WTC11 (cell line): ENCODE measurements around the gene PCSK5. TPM values are rescaled to one million over a fixed set of nuclear protein-coding genes. Genes with fewer than 3 reads are reported as not detected.

ENCODE experiments used
- ATAC-seq: fragments of 200-7000 bp; cut with Tn5 transposase; 2 replicates; pipeline ENCODE4 v1.10.0; 2021; ENCODE audit warnings: mild to moderate bottlenecking, moderate library complexity
- CTCF ChIA-PET: fragments of 300-600 bp; sonication (Branson Sonifier 250); formaldehyde crosslinking; loops from one replicate; lab custom pipeline; 2021; ENCODE audit warnings: antibody characterized with exemption; lab: Charles Lee
- POLR2A ChIA-PET: fragments of 350-600 bp; sonication (Branson Sonifier 250); formaldehyde crosslinking; loops from one replicate; lab custom pipeline; 2021; ENCODE audit warnings: antibody characterized with exemption; lab: Charles Lee
- DNase-seq: peaks from one replicate; pipeline ENCODE4 v3.0.0; 2021; ENCODE audit warnings: low spot score
- H3K27ac Mint-ChIP-seq: 2 replicates; pipeline ENCODE4 v1.8.0; 2021; ENCODE audit warnings: mixed read lengths
- H3K27me3 Mint-ChIP-seq: 2 replicates; pipeline ENCODE4 v1.8.0; 2021; ENCODE audit warnings: low read depth, mild to moderate bottlenecking, moderate library complexity, mixed read lengths
- H3K36me3 Mint-ChIP-seq: 2 replicates; pipeline ENCODE4 v1.8.0; 2021; ENCODE audit warnings: mixed read lengths
- H3K4me1 Mint-ChIP-seq: 2 replicates; pipeline ENCODE4 v1.8.0; 2022; ENCODE audit warnings: mixed read lengths
- H3K4me3 Mint-ChIP-seq: 2 replicates; pipeline ENCODE4 v1.8.0; 2021; ENCODE audit warnings: mild to moderate bottlenecking, moderate library complexity, mixed read lengths
- H3K9me3 Mint-ChIP-seq: 2 replicates; pipeline ENCODE4 v1.8.0; 2021; ENCODE audit warnings: mixed read lengths
- AFF4 ChIP-seq: sonication (generic); formaldehyde crosslinking; IDR thresholded peaks from 2 replicates; pipeline ENCODE4 v1.8.1; 2023; ENCODE audit warnings: mild to moderate bottlenecking, missing genetic modification reagents, borderline replicate concordance
- AR ChIP-seq: fragments of 250-450 bp; sonication (Bioruptor Pico); IDR thresholded peaks from 2 replicates; pipeline ENCODE4 v1.9.0; 2021; ENCODE audit warnings: mild to moderate bottlenecking
- CDX4 ChIP-seq: fragments of 250-450 bp; sonication (Bioruptor Pico); IDR thresholded peaks from 2 replicates; pipeline ENCODE4 v1.9.0; 2021; ENCODE audit warnings: moderate library complexity, mild to moderate bottlenecking, inconsistent platforms, borderline replicate concordance
- FOXP4 ChIP-seq: sonication (generic); formaldehyde crosslinking; IDR thresholded peaks from 2 replicates; pipeline ENCODE4 v1.8.0; 2022; ENCODE audit warnings: mild to moderate bottlenecking, missing genetic modification reagents
- GABPB1 ChIP-seq: sonication (generic); formaldehyde crosslinking; IDR thresholded peaks from 2 replicates; pipeline ENCODE4 v1.8.1; 2023; ENCODE audit warnings: mild to moderate bottlenecking, missing genetic modification reagents
- GTF2I ChIP-seq: fragments of 250-450 bp; sonication (Bioruptor Pico); conservative IDR thresholded peaks from 2 replicates; pipeline ENCODE4 v1.4.0; 2021; ENCODE audit warnings: mild to moderate bottlenecking
- MAX ChIP-seq: sonication (generic); formaldehyde crosslinking; IDR thresholded peaks from 2 replicates; pipeline ENCODE4 v1.8.0; 2022; ENCODE audit warnings: mild to moderate bottlenecking, missing genetic modification reagents
- NFE2L1 ChIP-seq: sonication (generic); formaldehyde crosslinking; IDR thresholded peaks from 2 replicates; pipeline ENCODE4 v1.8.1; 2023; ENCODE audit warnings: missing genetic modification reagents
- RELA ChIP-seq: sonication (generic); formaldehyde crosslinking; IDR thresholded peaks from 2 replicates; pipeline ENCODE4 v1.8.1; 2022; ENCODE audit warnings: missing genetic modification reagents, mild to moderate bottlenecking, borderline replicate concordance
- RORB ChIP-seq: fragments of 250-450 bp; sonication (Bioruptor Pico); IDR thresholded peaks from 2 replicates; pipeline ENCODE4 v1.9.0; 2021; ENCODE audit warnings: mild to moderate bottlenecking
- STAT6 ChIP-seq: sonication (generic); formaldehyde crosslinking; conservative IDR thresholded peaks from 2 replicates; pipeline ENCODE4 v1.8.1; 2023; ENCODE audit warnings: mild to moderate bottlenecking, low read depth, missing genetic modification reagents, moderate library complexity
- TEAD4 ChIP-seq: sonication (generic); formaldehyde crosslinking; IDR thresholded peaks from 2 replicates; pipeline ENCODE4 v1.8.0; 2022; ENCODE audit warnings: mild to moderate bottlenecking, missing genetic modification reagents
- ZNF317 ChIP-seq: sonication (generic); formaldehyde crosslinking; IDR thresholded peaks from 2 replicates; pipeline ENCODE4 v1.8.1; 2023; ENCODE audit warnings: low read depth, mild to moderate bottlenecking, moderate library complexity, missing genetic modification reagents, borderline replicate concordance
- ZNF423 ChIP-seq: fragments of 250-450 bp; sonication (Bioruptor Pico); IDR thresholded peaks from 2 replicates; pipeline ENCODE4 v2.1.2; 2022; ENCODE audit warnings: mild to moderate bottlenecking, moderate library complexity
- ZNF425 ChIP-seq: fragments of 250-450 bp; sonication (Bioruptor Pico); conservative IDR thresholded peaks from 2 replicates; pipeline ENCODE4 v1.9.0; 2021; ENCODE audit warnings: mild to moderate bottlenecking
- total RNA-seq: library from RNA; stranded (reverse); gene quantifications from 3 replicates; pipeline ENCODE4 v1.2.3, GENCODE V29; 2021

PCSK5 gene
- total RNA-seq, 1 experiment from 2014 or later = 30.6 TPM

- no peaks in the 10 kb centered on the region for H3K27me3 Mint-ChIP-seq
- no peak overlapping the region for H3K4me3 Mint-ChIP-seq
- peaks cover 7% of the 10 kb centered on the region for H3K4me1 Mint-ChIP-seq
- H3K9me3 Mint-ChIP-seq = no peaks in the 10 kb centered on the region
- no peak overlapping the region for H3K27ac Mint-ChIP-seq
- POLR2A ChIA-PET = interaction anchor here (1.3 kb wide), 1 partner anchor 21 kb away, joined by 3 read pairs; the partner anchor contains the start of gene RFK
- ATAC-seq = no peak
- TF ChIP-seq GTF2I (CRISPR knock-in tag) (no peak), GABPB1 (CRISPR knock-in tag) (peak; percentile 63; the same call in 1 of the 2 replicates)
- no peak for DNase-seq
- CTCF ChIA-PET = no interaction called here
- H3K36me3 Mint-ChIP-seq = no peaks in the 10 kb centered on the region
These were observed 482.8 kb downstream of the PCSK5 start for GRCh38 chr9:76373173-76373783.

GRCh38 chr9:76373784-76374474, 483.5 kb downstream of the PCSK5 start:
- H3K9me3 Mint-ChIP-seq = no peaks in the 10 kb centered on the region
- H3K27me3 Mint-ChIP-seq = no peaks in the 10 kb centered on the region
- H3K27ac Mint-ChIP-seq = no peak overlapping the region
- CTCF ChIA-PET = interaction anchor here (0.7 kb wide), 1 partner anchor 72 kb away, joined by 3 read pairs; no protein-coding TSS in a partner anchor
- DNase-seq (no peak), ATAC-seq (no peak)
- peaks cover 7% of the 10 kb centered on the region for H3K4me1 Mint-ChIP-seq
- H3K4me3 Mint-ChIP-seq = no peak overlapping the region
- POLR2A ChIA-PET = interaction anchor here (1.3 kb wide), 1 partner anchor 21 kb away, joined by 3 read pairs; the partner anchor contains the start of gene RFK
- no peaks in the 10 kb centered on the region for H3K36me3 Mint-ChIP-seq
- TF ChIP-seq ZNF423 (CRISPR knock-in tag) (no peak), ZNF425 (CRISPR knock-in tag) (no peak), MAX (CRISPR knock-in tag) (no peak), AFF4 (CRISPR knock-in tag) (no peak), STAT6 (CRISPR knock-in tag) (no peak), RELA (CRISPR knock-in tag) (no peak), NFE2L1 (CRISPR knock-in tag) (no peak), RORB (CRISPR knock-in tag) (no peak), ZNF317 (CRISPR knock-in tag) (no peak), FOXP4 (CRISPR knock-in tag) (no peak), TEAD4 (CRISPR knock-in tag) (no peak), AR (CRISPR knock-in tag) (no peak), CDX4 (CRISPR knock-in tag) (no peak)
